Endothelial cell of umbilical vein (primary cell): ENCODE results near the gene VPS25. TPM values are rescaled to one million over a fixed set of nuclear protein-coding genes. Genes with fewer than 3 reads are reported as not detected.

ENCODE experiments used
- BruUV-seq: library from RNA; stranded (reverse); fragments of 400-500 nt; replicated peaks from 2 replicates; lab custom pipeline; 2021; lab: Mats Ljungman, UMichigan
- CTCF ChIA-PET: fragments of 300-600, 350-600 bp; sonication (Branson Sonifier 250); formaldehyde crosslinking; loops from one replicate; lab custom pipeline; 2021; ENCODE audit warnings: antibody characterized with exemption, inconsistent platforms; lab: Charles Lee
- POLR2A ChIA-PET: fragments of 300-600, 350-600 bp; sonication (Branson Sonifier 250); formaldehyde crosslinking; loops from one replicate; lab custom pipeline; 2021; ENCODE audit warnings: antibody characterized with exemption, inconsistent platforms; lab: Charles Lee
- DNase-seq: peaks from one replicate; pipeline ENCODE4 v3.0.0-alpha.2; 2011; ENCODE audit warnings: low read depth, low spot score
- FAIRE-seq: peaks from 2 replicates; lab custom pipeline; 2011; peaks lifted over from hg19 to GRCh38; lab: Jason Lieb, UNC
- H2AFZ ChIP-seq: 2 replicates; pipeline ENCODE4 v1.6.0; 2012; ENCODE audit warnings: low read depth, low read length, control low read depth, inconsistent platforms
- H3K27ac ChIP-seq: 2 replicates; pipeline ENCODE4 v1.5.1; 2011; ENCODE audit warnings: low read depth, mild to moderate bottlenecking, control low read depth, low read length, moderate library complexity; ENCODE audit not compliant: insufficient read depth
- H3K27me3 ChIP-seq, 2 experiments: 2 replicates each; pipeline versions ENCODE4 v1.6.0 to v1.6.1; 2011; ENCODE audit warnings: low read length in 2 of 2, mixed read lengths in 1 of 2; ENCODE audit not compliant: control insufficient read depth in 2 of 2, insufficient read depth in 2 of 2
- H3K36me3 ChIP-seq, 2 experiments: 2 replicates in 1 of 2; 3 replicates in 1 of 2; pipeline ENCODE4 v1.5.1; 2011; ENCODE audit warnings: low read length in 2 of 2, mild to moderate bottlenecking in 1 of 2, moderate library complexity in 1 of 2; ENCODE audit not compliant: control insufficient read depth in 2 of 2, insufficient read depth in 2 of 2; ENCODE audit errors: extremely low read depth in 1 of 2
- H3K4me1 ChIP-seq: 3 replicates; pipeline ENCODE4 v1.5.1; 2011; ENCODE audit warnings: mild to moderate bottlenecking, low read length; ENCODE audit not compliant: control insufficient read depth, insufficient read depth; ENCODE audit errors: extremely low read depth
- H3K4me2 ChIP-seq: 2 replicates; pipeline ENCODE4 v1.6.1; 2011; ENCODE audit warnings: low read length, control low read depth, mixed read lengths; ENCODE audit not compliant: insufficient read depth
- H3K4me3 ChIP-seq, 3 experiments: fragments of 200-600 bp in 1 of 3; sonication (generic), shearing (Covaris generic) in 1 of 3; replicated peaks in 1 of 3; 2 replicates each; pipeline ENCODE4 v1.5.1; 2011 to 2016; ENCODE audit warnings: control low read depth in 3 of 3, low read length in 3 of 3, mild to moderate bottlenecking in 2 of 3, inconsistent platforms in 1 of 3, low read depth in 1 of 3, moderate library complexity in 1 of 3; ENCODE audit not compliant: insufficient read depth in 1 of 3
- H3K79me2 ChIP-seq: 2 replicates; pipeline ENCODE4 v1.6.0; 2012; ENCODE audit warnings: low read length, inconsistent platforms; ENCODE audit not compliant: control insufficient read depth, insufficient read depth
- H3K9ac ChIP-seq: replicated peaks from 2 replicates; pipeline ENCODE3; 2011; ENCODE audit warnings: low read length, control low read depth; ENCODE audit not compliant: insufficient read depth; ENCODE audit errors: extremely low read depth
- H3K9me1 ChIP-seq: replicated peaks from 3 replicates; pipeline ENCODE4 v1.6.0; 2011; ENCODE audit warnings: mild to moderate bottlenecking, low read length; ENCODE audit not compliant: control insufficient read depth, insufficient read depth; ENCODE audit errors: extremely low read depth
- H3K9me3 ChIP-seq: replicated peaks from 2 replicates; pipeline ENCODE4 v1.5.1; 2012; ENCODE audit warnings: low read length, inconsistent platforms; ENCODE audit not compliant: control insufficient read depth, insufficient read depth
- H4K20me1 ChIP-seq: replicated peaks from 2 replicates; pipeline ENCODE3; 2011; ENCODE audit warnings: mild to moderate bottlenecking, low read length; ENCODE audit not compliant: control insufficient read depth, insufficient read depth; ENCODE audit errors: extremely low read depth
- EZH2 ChIP-seq: IDR thresholded peaks from 2 replicates; pipeline ENCODE4 v1.6.1; 2012; ENCODE audit warnings: borderline replicate concordance, low read depth, mild to moderate bottlenecking, moderate library complexity, low read length, inconsistent platforms; ENCODE audit not compliant: severe bottlenecking
- FOS ChIP-seq: IDR thresholded peaks from 2 replicates; pipeline ENCODE4 v1.6.1; 2011; ENCODE audit warnings: mild to moderate bottlenecking, low read length, moderate library complexity, borderline replicate concordance; ENCODE audit not compliant: insufficient read depth
- JUN ChIP-seq: IDR thresholded peaks from 2 replicates; pipeline ENCODE4 v1.6.1; 2011; ENCODE audit warnings: borderline replicate concordance, low read depth; ENCODE audit not compliant: insufficient read length, insufficient read depth
- MYC ChIP-seq: IDR thresholded peaks from one replicate; pipeline ENCODE4 v1.6.1; 2011; ENCODE audit warnings: mild to moderate bottlenecking, low read depth, low read length
- POLR2A ChIP-seq: IDR thresholded peaks from 2 replicates; pipeline ENCODE4 v1.6.1; 2012; ENCODE audit warnings: low read depth, mild to moderate bottlenecking, control low read depth, low read length
- dilution Hi-C: fragments of 300-500 bp; cut with MboI; formaldehyde crosslinking; loops from one replicate; pipeline ENCODE4 v1.15.0; 2019; ENCODE audit warnings: low sequenced_read_pairs; ENCODE audit not compliant: extremely low pct_ligation_motif_present
- intact Hi-C: fragments of 100-400 bp; cut with micrococcal nuclease; formaldehyde crosslinking; loops from one replicate; pipeline ENCODE4 v1.10.0; 2022
- polyA plus RNA-seq, 4 experiments: library from polyadenylated mRNA; depleted of rRNA in 3 of 4; stranded (reverse) in 3 of 4; unstranded in 1 of 4; fragments of >200 nt; gene quantifications; 2 replicates each; pipeline versions ENCODE4 v1.2.1 to v1.2.3, GENCODE V29; 2011 to 2012; ENCODE audit warnings: missing spikeins in 1 of 4
- total RNA-seq: library from RNA; stranded (reverse); gene quantifications from 2 replicates; pipeline ENCODE4 v1.2.3, GENCODE V29; 2021

The VPS25 gene
- total and polyA plus RNA-seq, 2 donors (not counting 3 experiments of a cell fraction or from before 2014, with no cell fraction given): 45.0 to 86.8 TPM

- Histone ChIP-seq H3K27me3 (peaks cover 16% of the 10 kb centered on the region in 2 experiments), H3K4me3 (no peak overlapping the region)
- dilution Hi-C loops: no loop called here
Measured at GRCh38 chr17:42784811-42785592, 11.8 kb downstream of the VPS25 start.

GRCh38 chr17:42787266-42787665 is 14.0 kb downstream of the VPS25 start:
- POLR2A ChIA-PET: no interaction called here
- no peaks in the 10 kb centered on the region for H4K20me1 ChIP-seq
- H3K27ac ChIP-seq: no peak overlapping the region
- no peaks in the 10 kb centered on the region for H3K9me1 ChIP-seq
- BruUV-seq: no TSS peak
- dilution Hi-C loops (no loop called here), intact Hi-C loops (no loop called here)
- no peaks in the 10 kb centered on the region for H3K9me3 ChIP-seq
- CTCF ChIA-PET: interaction anchor here (1.0 to 1.5 kb wide), 3 partner anchors 10 to 33 kb away, joined by 3 to 6 read pairs (median 4); no protein-coding TSS in a partner anchor
- no peaks in the 10 kb centered on the region for H3K79me2 ChIP-seq
- no peak overlapping the region for H3K9ac ChIP-seq
- no peaks in the 10 kb centered on the region for H3K36me3 ChIP-seq
- FAIRE-seq: no peak
- H3K27me3 ChIP-seq: peaks cover 9 to 13% of the 10 kb centered on the region in 2 experiments
- H2AFZ ChIP-seq: no peak overlapping the region
- H3K4me3 ChIP-seq: no peak overlapping the region
- no peak overlapping the region for H3K4me2 ChIP-seq
- peaks cover 27% of the 10 kb centered on the region for H3K4me1 ChIP-seq
- DNase-seq: no peak
- TF ChIP-seq FOS (no peak), JUN (no peak), EZH2 (no peak), POLR2A (no peak)

More at GRCh38 chr17:42784811-42785592, 11.8 kb downstream of the VPS25 start:
- Histone ChIP-seq H3K27ac (no peak overlapping the region), H3K4me2 (no peak overlapping the region), H3K36me3 (no peaks in the 10 kb centered on the region), H3K79me2 (no peaks in the 10 kb centered on the region), H3K4me1 (peaks cover 34% of the 10 kb centered on the region), H3K9me3 (no peaks in the 10 kb centered on the region), H3K9ac (no peak overlapping the region), H4K20me1 (no peaks in the 10 kb centered on the region), H2AFZ (no peak overlapping the region), H3K9me1 (no peaks in the 10 kb centered on the region)
- DNase-seq (no peak), FAIRE-seq (no peak)
- CTCF ChIA-PET: interaction anchor here (0.7 to 1.3 kb wide), 2 partner anchors 18 to 21 kb away, joined by 3 read pairs; no protein-coding TSS in a partner anchor
- BruUV-seq: no TSS peak
- TF ChIP-seq POLR2A: no peak
- TF ChIP-seq EZH2: peak; percentile 70
- no peak for TF ChIP-seq MYC
- intact Hi-C loops: loop anchor here (5.0 kb wide), 1 partner anchor 108 kb away; the partner anchor contains the start of gene PLEKHH3
- POLR2A ChIA-PET: interaction anchor here (0.9 kb wide), 1 partner anchor 12 kb away, joined by 4 read pairs; the partner anchor contains the start of gene VPS25
